ENCODE results near the gene MCRS1. TPM values are rescaled to one million over a fixed set of nuclear protein-coding genes. Genes with fewer than 3 reads are reported as not detected.

MCRS1 gene
- total RNA-seq, 2 experiments from 2014 or later, result 48.2 to 58.2 TPM

GRCh38 chr12:49599961-49600360 is 32.0 kb upstream of the MCRS1 start:
- Mint-ChIP-seq H3K27me3 (no peaks in the 10 kb centered on the region), H3K4me3 (no peak overlapping the region), H3K27ac (no peak overlapping the region), H3K4me1 (no peaks in the 10 kb centered on the region), H3K9me3 (ENCODE audit: low read depth) (no peaks in the 10 kb centered on the region), H3K36me3 (ENCODE audit: low read depth) (no peaks in the 10 kb centered on the region)
- CTCF ChIA-PET, result interaction anchor here (0.6 to 1.2 kb wide), 4 partner anchors 12 to 386 kb away, joined by 3 to 4 read pairs (median 4); no protein-coding TSS in a partner anchor
- DNase-seq (no peak), ATAC-seq (no peak)
- intact Hi-C loops (cut with DNase I, micrococcal nuclease), result no loop called here
- POLR2A ChIA-PET, result no interaction called here

- H3K27me3 Mint-ChIP-seq, result no peaks in the 10 kb centered on the region
- H3K9me3 Mint-ChIP-seq (ENCODE audit: low read depth), result no peaks in the 10 kb centered on the region
- no peaks in the 10 kb centered on the region for H3K36me3 Mint-ChIP-seq (ENCODE audit: low read depth)
- H3K4me1 Mint-ChIP-seq, result no peaks in the 10 kb centered on the region
- intact Hi-C loops (cut with DNase I, micrococcal nuclease), result no loop called here
- ATAC-seq (no peak), DNase-seq (no peak)
- POLR2A ChIA-PET, result no interaction called here
- no peak overlapping the region for H3K27ac Mint-ChIP-seq
- CTCF ChIA-PET, result interaction anchor here (0.6 kb wide), 1 partner anchor 48 kb away, joined by 3 read pairs; no protein-coding TSS in a partner anchor
- no peak overlapping the region for H3K4me3 Mint-ChIP-seq
Measured at GRCh38 chr12:49598527-49598926, 30.6 kb upstream of the MCRS1 start.

GRCh38 chr12:49588721-49589516 is 21.0 kb upstream of the MCRS1 start:
- Mint-ChIP-seq H3K27ac (no peak overlapping the region), H3K4me3 (no peak overlapping the region), H3K9me3 (ENCODE audit: low read depth) (no peaks in the 10 kb centered on the region), H3K36me3 (ENCODE audit: low read depth) (peaks cover 22% of the 10 kb centered on the region), H3K4me1 (no peaks in the 10 kb centered on the region), H3K27me3 (no peaks in the 10 kb centered on the region)
- POLR2A ChIA-PET, result interaction anchor here (0.6 kb wide), 1 partner anchor 185 kb away, joined by 3 read pairs; no protein-coding TSS in a partner anchor
- CTCF ChIA-PET, result interaction anchor here (0.7 to 1.1 kb wide), 2 partner anchors 27 to 458 kb away, joined by 3 read pairs; partner anchors contain the start of gene TUBA1B
- ATAC-seq, result no peak
- intact Hi-C loops (cut with DNase I, micrococcal nuclease), result no loop called here
- no peak for DNase-seq

GRCh38 chr12:49588281-49588680 is 20.3 kb upstream of the MCRS1 start:
- DNase-seq (no peak), ATAC-seq (no peak)
- no peak overlapping the region for H3K4me3 Mint-ChIP-seq
- intact Hi-C loops (cut with DNase I, micrococcal nuclease), result no loop called here
- no peaks in the 10 kb centered on the region for H3K27me3 Mint-ChIP-seq
- POLR2A ChIA-PET, result no interaction called here
- peaks cover 22% of the 10 kb centered on the region for H3K36me3 Mint-ChIP-seq (ENCODE audit: low read depth)
- CTCF ChIA-PET, result interaction anchor here (1.1 kb wide), 1 partner anchor 27 kb away, joined by 3 read pairs; no protein-coding TSS in a partner anchor
- no peaks in the 10 kb centered on the region for H3K4me1 Mint-ChIP-seq
- no peaks in the 10 kb centered on the region for H3K9me3 Mint-ChIP-seq (ENCODE audit: low read depth)
- no peak overlapping the region for H3K27ac Mint-ChIP-seq

- Mint-ChIP-seq H3K4me3 (no peak overlapping the region), H3K27me3 (no peaks in the 10 kb centered on the region), H3K4me1 (peaks cover 3% of the 10 kb centered on the region), H3K9me3 (ENCODE audit: low read depth) (no peaks in the 10 kb centered on the region), H3K36me3 (ENCODE audit: low read depth) (peaks cover 26% of the 10 kb centered on the region), H3K27ac (no peak overlapping the region)
- DNase-seq, result no peak
- intact Hi-C loops (cut with DNase I, micrococcal nuclease), result no loop called here
- ATAC-seq, result no peak
- ChIA-PET CTCF (no interaction called here), POLR2A (no interaction called here)
Measured at GRCh38 chr12:49587174-49587908, 19.4 kb upstream of the MCRS1 start.

GRCh38 chr12:49585477-49586459 is 17.8 kb upstream of the MCRS1 start:
- POLR2A ChIA-PET, result no interaction called here
- H3K27ac Mint-ChIP-seq, result no peak overlapping the region
- ATAC-seq (no peak), DNase-seq (no peak)
- no peak overlapping the region for H3K4me3 Mint-ChIP-seq
- peaks cover 18% of the 10 kb centered on the region for H3K36me3 Mint-ChIP-seq (ENCODE audit: low read depth)
- intact Hi-C loops (cut with DNase I, micrococcal nuclease), result no loop called here
- H3K9me3 Mint-ChIP-seq (ENCODE audit: low read depth), result no peaks in the 10 kb centered on the region
- CTCF ChIA-PET, result interaction anchor here (1.2 kb wide), 1 partner anchor 235 kb away, joined by 3 read pairs; no protein-coding TSS in a partner anchor
- H3K4me1 Mint-ChIP-seq, result peaks cover 15% of the 10 kb centered on the region
- no peaks in the 10 kb centered on the region for H3K27me3 Mint-ChIP-seq

- no peak overlapping the region for H3K4me3 Mint-ChIP-seq
- H3K4me1 Mint-ChIP-seq, result peaks cover 20% of the 10 kb centered on the region
- CTCF ChIA-PET, result interaction anchor here (1.2 to 1.4 kb wide), 2 partner anchors 13 to 234 kb away, joined by 3 to 5 read pairs; no protein-coding TSS in a partner anchor
- H3K27me3 Mint-ChIP-seq, result no peaks in the 10 kb centered on the region
- H3K36me3 Mint-ChIP-seq (ENCODE audit: low read depth), result peaks cover 13% of the 10 kb centered on the region
- DNase-seq, result no peak
- H3K27ac Mint-ChIP-seq, result no peak overlapping the region
- no peaks in the 10 kb centered on the region for H3K9me3 Mint-ChIP-seq (ENCODE audit: low read depth)
- intact Hi-C loops (cut with DNase I, micrococcal nuclease), result no loop called here
- POLR2A ChIA-PET, result no interaction called here
- ATAC-seq, result no peak
Measured at GRCh38 chr12:49584591-49584990, 16.6 kb upstream of the MCRS1 start.

- H3K4me3 Mint-ChIP-seq, result no peak overlapping the region
- ChIA-PET CTCF (interaction anchor here (0.6 to 1.6 kb wide), 5 partner anchors 12 to 234 kb away, joined by 3 to 10 read pairs (median 5); no protein-coding TSS in a partner anchor), POLR2A (no interaction called here)
- no peak overlapping the region for H3K27ac Mint-ChIP-seq
- intact Hi-C loops (cut with DNase I, micrococcal nuclease), result no loop called here
- H3K36me3 Mint-ChIP-seq (ENCODE audit: low read depth), result peaks cover 15% of the 10 kb centered on the region
- H3K9me3 Mint-ChIP-seq (ENCODE audit: low read depth), result no peaks in the 10 kb centered on the region
- no peak for DNase-seq
- no peaks in the 10 kb centered on the region for H3K27me3 Mint-ChIP-seq
- H3K4me1 Mint-ChIP-seq, result peaks cover 21% of the 10 kb centered on the region
- no peak for ATAC-seq
Measured at GRCh38 chr12:49583366-49584094, 15.6 kb upstream of the MCRS1 start.

- H3K27ac Mint-ChIP-seq, result no peak overlapping the region
- intact Hi-C loops (cut with DNase I, micrococcal nuclease), result no loop called here
Measured at GRCh38 chr12:49582850-49583249, 14.9 kb upstream of the MCRS1 start.

GRCh38 chr12:49582201-49582600 is 14.3 kb upstream of the MCRS1 start:
- no peak overlapping the region for H3K4me3 Mint-ChIP-seq
- DNase-seq (no peak), ATAC-seq (no peak)
- no peaks in the 10 kb centered on the region for H3K27me3 Mint-ChIP-seq
- peaks cover 15% of the 10 kb centered on the region for H3K36me3 Mint-ChIP-seq (ENCODE audit: low read depth)
- H3K4me1 Mint-ChIP-seq, result peaks cover 21% of the 10 kb centered on the region
- intact Hi-C loops (cut with DNase I, micrococcal nuclease), result no loop called here
- H3K9me3 Mint-ChIP-seq (ENCODE audit: low read depth), result no peaks in the 10 kb centered on the region
- ChIA-PET POLR2A (no interaction called here), CTCF (interaction anchor here (0.6 to 1.5 kb wide), 7 partner anchors 13 to 575 kb away, joined by 3 to 5 read pairs (median 3); no protein-coding TSS in a partner anchor)
- no peak overlapping the region for H3K27ac Mint-ChIP-seq

More at GRCh38 chr12:49582850-49583249, 14.9 kb upstream of the MCRS1 start:
- Mint-ChIP-seq H3K4me1 (peaks cover 21% of the 10 kb centered on the region), H3K27me3 (no peaks in the 10 kb centered on the region), H3K36me3 (ENCODE audit: low read depth) (peaks cover 15% of the 10 kb centered on the region), H3K4me3 (no peak overlapping the region), H3K9me3 (ENCODE audit: low read depth) (no peaks in the 10 kb centered on the region)
- no peak for ATAC-seq
- DNase-seq, result no peak
- POLR2A ChIA-PET, result no interaction called here
- CTCF ChIA-PET, result interaction anchor here (0.6 to 1.6 kb wide), 4 partner anchors 47 to 313 kb away, joined by 3 to 10 read pairs (median 4); no protein-coding TSS in a partner anchor

All from activated CD4-positive, alpha-beta T cell treated with anti-CD3 and anti-CD28 coated beads for 36 hours (primary cell).